Skeletal muscle satellite cell (primary cell): ENCODE data around the gene MARK3.

ENCODE experiments used
- H3K27me3 ChIP-seq: 2 replicates; pipeline ENCODE4 v1.7.0; 2013; ENCODE audit warnings: low read length; ENCODE audit not compliant: control insufficient read depth, insufficient read depth
- H3K36me3 ChIP-seq: 2 replicates; pipeline ENCODE4 v1.7.0; 2013; ENCODE audit warnings: mild to moderate bottlenecking, control low read depth, low read length; ENCODE audit not compliant: insufficient read depth
- H3K4me1 ChIP-seq: 2 replicates; pipeline ENCODE4 v1.7.0; 2013; ENCODE audit warnings: low read length; ENCODE audit not compliant: control insufficient read depth, insufficient read depth
- H3K4me2 ChIP-seq: 2 replicates; pipeline ENCODE4 v1.7.0; 2013; ENCODE audit warnings: mild to moderate bottlenecking, low read length
- H3K4me3 ChIP-seq: 2 replicates; pipeline ENCODE4 v1.7.0; 2013; ENCODE audit warnings: low read length
- H3K9ac ChIP-seq: 2 replicates; pipeline ENCODE4 v1.7.0; 2013; ENCODE audit warnings: mild to moderate bottlenecking, low read depth, low read length, moderate library complexity
- H3K9me3 ChIP-seq: replicated peaks from 2 replicates; pipeline ENCODE4 v1.7.0; 2013; ENCODE audit warnings: mild to moderate bottlenecking, control low read depth, low read length

The MARK3 gene

GRCh38 chr14:103499709-103500108 lies 114.5 kb downstream of the MARK3 start:
- Histone ChIP-seq H3K4me1 (peaks cover 4% of the 10 kb centered on the region), H3K4me3 (no peak overlapping the region), H3K36me3 (peaks cover 69% of the 10 kb centered on the region), H3K9ac (no peak overlapping the region), H3K4me2 (no peak overlapping the region), H3K27me3 (no peaks in the 10 kb centered on the region), H3K9me3 (no peaks in the 10 kb centered on the region)

GRCh38 chr14:103500148-103500990 lies 115.2 kb downstream of the MARK3 start:
- Histone ChIP-seq H3K9me3 (no peaks in the 10 kb centered on the region), H3K4me2 (no peak overlapping the region), H3K4me1 (peaks cover 4% of the 10 kb centered on the region), H3K4me3 (no peak overlapping the region), H3K27me3 (no peaks in the 10 kb centered on the region), H3K9ac (peak overlapping the region; percentile 22), H3K36me3 (peaks cover 69% of the 10 kb centered on the region)

- Histone ChIP-seq H3K27me3 (no peaks in the 10 kb centered on the region), H3K4me1 (peaks cover 4% of the 10 kb centered on the region), H3K4me2 (no peak overlapping the region), H3K4me3 (no peak overlapping the region), H3K9me3 (no peaks in the 10 kb centered on the region), H3K36me3 (peaks cover 68% of the 10 kb centered on the region), H3K9ac (no peak overlapping the region)
These were observed 116.0 kb downstream of the MARK3 start for GRCh38 chr14:103501041-103501870.

- H3K4me3 ChIP-seq = no peak overlapping the region
- no peaks in the 10 kb centered on the region for H3K9me3 ChIP-seq
- no peak overlapping the region for H3K9ac ChIP-seq
- H3K4me1 ChIP-seq = peaks cover 4% of the 10 kb centered on the region
- no peaks in the 10 kb centered on the region for H3K27me3 ChIP-seq
- H3K4me2 ChIP-seq = no peak overlapping the region
- H3K36me3 ChIP-seq = peaks cover 69% of the 10 kb centered on the region
These were observed 116.9 kb downstream of the MARK3 start for GRCh38 chr14:103501921-103502669.

GRCh38 chr14:103502877-103503276 lies 117.7 kb downstream of the MARK3 start:
- Histone ChIP-seq H3K9ac (no peak overlapping the region), H3K4me1 (peaks cover 4% of the 10 kb centered on the region), H3K4me2 (no peak overlapping the region), H3K27me3 (no peaks in the 10 kb centered on the region), H3K4me3 (no peak overlapping the region), H3K36me3 (peaks cover 72% of the 10 kb centered on the region), H3K9me3 (no peaks in the 10 kb centered on the region)

GRCh38 chr14:103503296-103503695 lies 118.1 kb downstream of the MARK3 start:
- Histone ChIP-seq H3K9ac (no peak overlapping the region), H3K9me3 (no peaks in the 10 kb centered on the region), H3K4me1 (peaks cover 4% of the 10 kb centered on the region), H3K4me3 (no peak overlapping the region), H3K4me2 (no peak overlapping the region), H3K27me3 (no peaks in the 10 kb centered on the region), H3K36me3 (peaks cover 70% of the 10 kb centered on the region)

GRCh38 chr14:103504991-103505565 lies 119.9 kb downstream of the MARK3 start:
- peaks cover 76% of the 10 kb centered on the region for H3K36me3 ChIP-seq
- H3K27me3 ChIP-seq = no peaks in the 10 kb centered on the region

GRCh38 chr14:103507751-103508150 lies 122.5 kb downstream of the MARK3 start:
- H3K4me2 ChIP-seq = no peak overlapping the region
- H3K4me1 ChIP-seq = peaks cover 6% of the 10 kb centered on the region
- H3K36me3 ChIP-seq = peaks cover 63% of the 10 kb centered on the region
- no peak overlapping the region for H3K4me3 ChIP-seq
- H3K9ac ChIP-seq = no peak overlapping the region
- no peaks in the 10 kb centered on the region for H3K27me3 ChIP-seq
- H3K9me3 ChIP-seq = no peaks in the 10 kb centered on the region

More at GRCh38 chr14:103504991-103505565, 119.9 kb downstream of the MARK3 start:
- Histone ChIP-seq H3K9ac (no peak overlapping the region), H3K4me3 (no peak overlapping the region), H3K4me1 (peaks cover 4% of the 10 kb centered on the region), H3K4me2 (no peak overlapping the region), H3K9me3 (no peaks in the 10 kb centered on the region)

- Histone ChIP-seq H3K4me1 (peaks cover 16% of the 10 kb centered on the region), H3K27me3 (no peaks in the 10 kb centered on the region), H3K36me3 (peaks cover 53% of the 10 kb centered on the region), H3K4me2 (no peak overlapping the region), H3K4me3 (no peak overlapping the region), H3K9me3 (no peaks in the 10 kb centered on the region), H3K9ac (no peak overlapping the region)
These were observed 123.5 kb downstream of the MARK3 start for GRCh38 chr14:103508521-103509329.

- Histone ChIP-seq H3K4me3 (no peak overlapping the region), H3K36me3 (peaks cover 46% of the 10 kb centered on the region), H3K27me3 (no peaks in the 10 kb centered on the region)
These were observed 124.9 kb downstream of the MARK3 start for GRCh38 chr14:103509864-103510723.

More at GRCh38 chr14:103509864-103510723, 124.9 kb downstream of the MARK3 start:
- H3K4me2 ChIP-seq = no peak overlapping the region
- H3K4me1 ChIP-seq = peaks cover 18% of the 10 kb centered on the region
- H3K9ac ChIP-seq = no peak overlapping the region
- H3K9me3 ChIP-seq = no peaks in the 10 kb centered on the region
